Urinary bladder (tissue), 4 donors: ENCODE measurements around the gene C1S. TPM values are rescaled to one million over a fixed set of nuclear protein-coding genes. Genes with fewer than 3 reads are reported as not detected.

Experiments used
- DNase-seq: peaks from one replicate; pipeline ENCODE4 v3.0.0-alpha.2; 2015; ENCODE audit errors: extremely low spot score
- H3K27ac ChIP-seq: one replicate; pipeline ENCODE4 v1.5.1; 2013; ENCODE audit warnings: low read depth, mild to moderate bottlenecking, moderate library complexity
- H3K36me3 ChIP-seq: one replicate; pipeline ENCODE4 v1.6.1; 2013; ENCODE audit warnings: mild to moderate bottlenecking, moderate library complexity; ENCODE audit not compliant: insufficient read depth
- H3K4me1 ChIP-seq: one replicate; pipeline ENCODE4 v1.6.1; 2013; ENCODE audit warnings: mild to moderate bottlenecking, moderate library complexity; ENCODE audit not compliant: insufficient read depth
- H3K4me3 ChIP-seq: one replicate; pipeline ENCODE4 v1.5.1; 2013; ENCODE audit warnings: low read depth, low read length
- WGBS: extraction: QIAGEN DNeasy Blood & Tissue Kit; methylation state at CpG from one replicate; pipeline ENCODE4 v1.1.7; 2013; 5-methylcytosine and 5-hydroxymethylcytosine counted together
- polyA plus RNA-seq: library from polyadenylated mRNA; stranded (reverse); fragments of 200-250 nt; gene quantifications from one replicate; pipeline ENCODE4 v1.2.3, GENCODE V29; 2013
- total RNA-seq: library from RNA; depleted of rRNA; stranded (reverse); fragments of >200 nt; gene quantifications from one replicate; pipeline ENCODE4 v1.2.3, GENCODE V29; 2014
- donor health status: healthy with polysubstance abuse.
- donor health status: healthy.

C1S gene
- total and polyA plus RNA-seq, 2 donors: 196 to 918 TPM

GRCh38 chr12:7073946-7074345, 13.4 kb downstream of the C1S start:
- Histone ChIP-seq H3K36me3 (no peaks in the 10 kb centered on the region), H3K4me1 (no peaks in the 10 kb centered on the region), H3K27ac (no peak overlapping the region), H3K4me3 (no peak overlapping the region)
- 46% methylated on average over 1 of the region's 1 CpG for WGBS
- DNase-seq: no peak

GRCh38 chr12:7075518-7075917, 15.0 kb downstream of the C1S start:
- WGBS: 78% methylated on average over 3 of the region's 3 CpGs
- no peak overlapping the region for H3K4me3 ChIP-seq
- peaks cover 1% of the 10 kb centered on the region for H3K4me1 ChIP-seq
- no peaks in the 10 kb centered on the region for H3K36me3 ChIP-seq
- no peak overlapping the region for H3K27ac ChIP-seq
- DNase-seq: no peak

- WGBS: 69% methylated on average over 3 of the region's 3 CpGs
Observed at GRCh38 chr12:7075939-7076338, 15.4 kb downstream of the C1S start.

GRCh38 chr12:7076493-7076892, 16.0 kb downstream of the C1S start:
- WGBS: 97% methylated on average over 4 of the region's 4 CpGs
- no peak overlapping the region for H3K27ac ChIP-seq

More at GRCh38 chr12:7075939-7076338, 15.4 kb downstream of the C1S start:
- no peak overlapping the region for H3K27ac ChIP-seq
- no peak overlapping the region for H3K4me3 ChIP-seq
- DNase-seq: no peak
- H3K4me1 ChIP-seq: peaks cover 1% of the 10 kb centered on the region
- no peaks in the 10 kb centered on the region for H3K36me3 ChIP-seq

GRCh38 chr12:7078163-7078562, 17.6 kb downstream of the C1S start:
- peaks cover 1% of the 10 kb centered on the region for H3K4me1 ChIP-seq
- no peak overlapping the region for H3K27ac ChIP-seq
- DNase-seq: no peak
- no peaks in the 10 kb centered on the region for H3K36me3 ChIP-seq
- 77% methylated on average over 4 of the region's 4 CpGs for WGBS
- H3K4me3 ChIP-seq: no peak overlapping the region

More at GRCh38 chr12:7076493-7076892, 16.0 kb downstream of the C1S start:
- peaks cover 1% of the 10 kb centered on the region for H3K4me1 ChIP-seq
- no peak for DNase-seq
- H3K4me3 ChIP-seq: no peak overlapping the region
- no peaks in the 10 kb centered on the region for H3K36me3 ChIP-seq

- H3K4me3 ChIP-seq: no peak overlapping the region
- no peak for DNase-seq
- H3K27ac ChIP-seq: peak overlapping the region; percentile 76
- no peaks in the 10 kb centered on the region for H3K36me3 ChIP-seq
- H3K4me1 ChIP-seq: peaks cover 1% of the 10 kb centered on the region
Observed at GRCh38 chr12:7079826-7080125, 19.3 kb downstream of the C1S start.

GRCh38 chr12:7081037-7081436, 20.5 kb downstream of the C1S start:
- Histone ChIP-seq H3K36me3 (no peaks in the 10 kb centered on the region), H3K27ac (no peak overlapping the region), H3K4me3 (no peak overlapping the region), H3K4me1 (peaks cover 1% of the 10 kb centered on the region)
- DNase-seq: no peak
- WGBS: 92% methylated on average over 14 of the region's 14 CpGs

GRCh38 chr12:7083125-7083524, 22.6 kb downstream of the C1S start:
- no peak overlapping the region for H3K4me3 ChIP-seq
- no peak for DNase-seq
- H3K4me1 ChIP-seq: peaks cover 1% of the 10 kb centered on the region
- H3K27ac ChIP-seq: no peak overlapping the region
- H3K36me3 ChIP-seq: no peaks in the 10 kb centered on the region

- no peak overlapping the region for H3K4me3 ChIP-seq
- DNase-seq: no peak
- no peaks in the 10 kb centered on the region for H3K4me1 ChIP-seq
- no peaks in the 10 kb centered on the region for H3K36me3 ChIP-seq
- WGBS: 86% methylated on average over 11 of the region's 11 CpGs
- no peak overlapping the region for H3K27ac ChIP-seq
Observed at GRCh38 chr12:7089196-7089871, 28.8 kb downstream of the C1S start.

- Histone ChIP-seq H3K27ac (peak overlapping the region; percentile 59), H3K4me3 (no peak overlapping the region), H3K4me1 (no peaks in the 10 kb centered on the region)
Observed at GRCh38 chr12:7090222-7090998, 29.9 kb downstream of the C1S start.

GRCh38 chr12:7091171-7091570, 30.7 kb downstream of the C1S start:
- DNase-seq: no peak
- Histone ChIP-seq H3K4me3 (peak overlapping the region; percentile 47), H3K36me3 (no peaks in the 10 kb centered on the region), H3K27ac (peak overlapping the region; percentile 26), H3K4me1 (no peaks in the 10 kb centered on the region)
- WGBS: 79% methylated on average over 7 of the region's 7 CpGs

More at GRCh38 chr12:7090222-7090998, 29.9 kb downstream of the C1S start:
- DNase-seq: no peak
- WGBS: 75% methylated on average over 16 of the region's 16 CpGs
- no peaks in the 10 kb centered on the region for H3K36me3 ChIP-seq

GRCh38 chr12:7091660-7092228, 31.2 kb downstream of the C1S start:
- no peak for DNase-seq
- H3K36me3 ChIP-seq: no peaks in the 10 kb centered on the region
- H3K4me3 ChIP-seq: peak overlapping the region; percentile 47
- no peaks in the 10 kb centered on the region for H3K4me1 ChIP-seq
- H3K27ac ChIP-seq: peak overlapping the region; percentile 45
- 22% methylated on average over 10 of the region's 10 CpGs for WGBS

- Histone ChIP-seq H3K27ac (peak within 1 kb of the TSS; percentile 45), H3K4me3 (peak within 1 kb of the TSS; percentile 47), H3K4me1 (no peaks in the 10 kb centered on the region), H3K36me3 (no peaks in the 10 kb centered on the region)
- DNase-seq: peak; percentile 49
- WGBS: 14% methylated on average over 16 of the region's 16 CpGs
Observed at GRCh38 chr12:7092229-7092985, 31.9 kb downstream of the C1S start, which contains the start of gene C1R. C1R (minus strand) TSS chr12:7092445; CDS start chr12:7092388, 57 bp downstream.
